Measurements from ENCODE around the gene ST3GAL3. TPM values are rescaled to one million over a fixed set of nuclear protein-coding genes. Genes with fewer than 3 reads are reported as not detected.
"Not testable (repeated sequence)": the region's sequence is repeated elsewhere in the genome, so short reads cannot be mapped to it uniquely, and the experiment has no call there.

The ST3GAL3 gene
- total RNA-seq, 1 donor from 2014 or later = 11.2 TPM

DNA sequence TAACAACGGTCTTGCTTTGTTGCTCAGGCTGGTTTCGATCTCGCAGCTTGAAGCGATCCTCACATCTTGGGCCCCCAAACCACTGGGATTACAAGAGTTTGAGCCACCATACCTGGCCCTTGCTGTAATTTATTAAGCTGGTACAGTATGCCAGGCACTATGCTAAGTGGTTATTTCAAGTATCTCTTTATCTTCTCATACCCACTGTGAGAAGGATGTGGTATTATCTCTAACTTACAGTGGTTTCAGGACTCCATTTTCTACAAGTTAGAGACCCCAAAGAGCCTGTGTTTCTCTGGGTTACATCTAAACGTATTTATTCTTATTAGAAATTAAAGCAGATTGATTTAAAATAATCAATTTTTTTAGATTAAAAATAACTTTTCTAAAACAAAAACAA, 8.1 kb upstream of the ST3GAL3 start:
- ATAC-seq = no peak

DNA sequence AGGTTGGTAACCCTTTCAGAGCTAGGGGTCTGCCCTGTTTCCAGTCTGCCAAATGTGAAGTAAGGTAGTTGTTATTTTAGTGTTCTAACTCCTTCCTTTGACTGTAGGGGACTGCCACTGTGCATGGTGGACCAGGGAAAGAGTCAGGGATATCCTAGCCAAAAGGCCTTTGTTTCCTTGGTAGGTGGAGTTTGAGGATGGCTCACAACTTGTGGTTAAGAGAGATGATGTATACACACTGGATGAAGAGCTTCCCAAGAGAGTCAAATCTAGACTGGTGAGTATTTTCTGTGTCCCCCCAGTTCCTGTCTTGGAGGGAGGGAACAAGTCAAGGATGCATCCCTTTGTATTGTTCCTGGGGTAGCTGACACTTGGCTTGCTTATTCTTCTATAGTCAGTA, 3.5 kb upstream of the ST3GAL3 start:
- ATAC-seq (no peak), DNase-seq (ENCODE audit: low spot score) (no peak)

More for the DNA sequence above, 8.1 kb upstream of the ST3GAL3 start:
- no peak for DNase-seq (ENCODE audit: low spot score)

DNA sequence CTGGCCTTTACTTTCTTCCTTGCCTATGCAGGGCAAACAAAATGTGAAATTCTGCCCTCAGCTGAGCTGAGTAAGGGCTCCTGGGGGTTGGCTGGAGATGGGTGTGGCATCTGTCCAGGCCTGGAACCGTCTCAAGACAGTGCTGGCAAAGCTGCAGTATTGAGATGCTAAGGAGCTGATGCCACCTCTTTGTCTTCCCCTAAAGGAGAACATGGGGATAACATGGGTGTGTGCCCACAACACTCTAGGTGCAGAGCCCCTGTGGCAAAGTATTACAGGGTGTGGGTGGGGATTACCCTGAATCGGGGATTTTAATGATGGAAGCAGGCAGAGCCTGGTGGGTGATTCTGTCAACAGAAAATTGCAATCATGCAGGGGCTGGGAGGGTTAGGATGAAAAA, 2.5 kb upstream of the ST3GAL3 start:
- ATAC-seq (no peak), DNase-seq (ENCODE audit: low spot score) (no peak)

DNA sequence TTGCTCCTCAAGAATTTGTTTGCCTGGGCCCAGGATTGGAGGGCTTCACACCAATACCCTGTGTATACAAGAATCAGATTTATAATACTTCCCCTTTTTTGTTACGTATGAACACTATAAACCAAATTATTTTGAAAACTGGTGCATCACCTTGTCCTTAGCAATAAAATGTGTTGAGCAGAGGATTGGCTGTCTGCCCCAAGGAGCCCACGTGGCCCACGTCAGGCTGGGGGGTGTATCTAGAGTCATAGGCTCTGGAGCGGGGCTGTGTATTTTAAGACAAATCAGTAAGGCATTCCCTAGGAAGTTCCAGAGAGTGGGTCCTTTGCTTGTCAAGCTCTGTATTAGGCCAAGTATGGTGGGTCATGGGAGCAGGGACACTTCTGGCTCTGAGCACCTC, 2.0 kb upstream of the ST3GAL3 start:
- DNase-seq (ENCODE audit: low spot score) (no peak), ATAC-seq (no peak)

DNA sequence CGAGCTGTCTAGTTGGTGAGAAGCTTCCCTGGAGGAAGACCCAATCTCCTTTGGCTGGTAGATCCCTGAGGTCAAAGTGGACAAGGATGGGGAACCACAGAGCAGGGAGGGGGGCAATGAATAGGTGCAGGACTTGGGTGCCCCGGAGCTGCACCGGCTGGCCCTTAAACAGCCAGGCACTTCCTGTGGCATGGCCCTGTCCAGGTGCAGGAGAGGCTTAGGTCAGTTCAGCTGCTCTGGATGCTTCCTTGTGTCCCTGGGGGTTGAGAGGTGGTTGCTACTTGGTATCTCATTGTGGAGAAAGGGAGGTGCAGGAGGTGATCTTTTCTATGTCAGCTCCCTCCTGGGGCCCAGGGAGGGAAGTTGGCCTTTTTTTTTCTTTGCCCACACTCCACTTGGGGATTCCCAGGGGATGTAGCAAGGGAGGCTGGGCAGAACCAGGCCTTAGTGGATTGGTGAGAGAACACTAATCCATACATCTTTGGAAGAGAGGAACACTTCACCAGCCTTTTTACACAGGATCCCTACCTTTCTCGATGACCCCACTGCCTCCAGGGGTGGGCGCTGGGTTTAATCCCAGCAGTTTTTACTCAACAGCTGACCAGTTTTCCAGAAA, 1.2 kb upstream of the ST3GAL3 start:
- ATAC-seq (no peak), DNase-seq (ENCODE audit: low spot score) (no peak)

DNA sequence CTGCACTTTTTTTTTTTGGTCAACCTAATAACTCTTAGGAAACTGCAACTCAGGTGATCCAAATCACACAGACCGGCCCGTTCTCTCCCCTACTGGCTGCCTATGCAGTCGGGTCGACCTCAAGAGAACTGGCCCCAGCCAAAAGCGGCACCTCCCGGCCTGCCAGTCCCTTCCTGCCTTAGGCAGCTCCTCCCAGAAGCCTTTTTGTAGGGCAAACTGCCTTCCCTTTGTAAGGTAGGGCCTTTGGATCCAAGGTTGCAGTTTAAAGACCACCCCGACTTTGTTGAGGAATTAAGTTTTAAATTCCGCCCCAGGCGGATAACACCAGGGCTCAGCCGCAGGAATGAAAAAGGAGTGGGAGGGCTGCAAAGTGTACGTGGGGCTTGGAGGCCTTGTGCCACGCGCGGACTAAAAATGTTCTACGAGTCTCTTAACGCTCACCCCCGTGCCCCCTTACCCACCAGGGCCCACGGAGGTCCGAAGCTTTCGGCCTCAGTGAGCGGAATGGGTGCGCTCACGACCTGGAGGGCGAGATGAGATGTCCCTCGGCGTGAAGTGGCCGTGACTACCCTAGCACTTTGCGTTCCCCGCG, 642 bp upstream of the ST3GAL3 start:
- no peak for DNase-seq (ENCODE audit: low spot score)
- peak; percentile 45 for ATAC-seq

DNA sequence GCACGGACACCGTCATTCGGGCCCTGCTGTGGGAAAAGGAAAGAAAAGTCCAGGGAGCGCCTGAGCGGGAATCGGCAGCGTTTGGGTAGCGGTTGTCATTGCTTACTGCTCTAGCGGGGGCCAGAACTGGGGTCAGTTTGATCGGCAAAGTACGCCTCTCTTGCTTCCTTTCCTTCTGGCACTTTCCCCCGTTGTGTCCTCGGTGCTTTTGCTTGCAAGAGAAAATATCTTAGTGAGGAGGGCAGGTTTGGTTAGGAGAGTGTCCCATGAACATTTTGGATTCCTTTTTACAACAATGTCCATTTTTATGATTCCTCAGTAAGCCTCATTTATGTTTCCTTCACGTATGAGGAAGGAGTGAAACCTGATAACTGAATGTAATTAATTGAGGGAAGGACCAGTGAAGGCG, 670 bp downstream of the ST3GAL3 start:
- DNase-seq (ENCODE audit: low spot score) = no peak
- no peak for ATAC-seq

DNA sequence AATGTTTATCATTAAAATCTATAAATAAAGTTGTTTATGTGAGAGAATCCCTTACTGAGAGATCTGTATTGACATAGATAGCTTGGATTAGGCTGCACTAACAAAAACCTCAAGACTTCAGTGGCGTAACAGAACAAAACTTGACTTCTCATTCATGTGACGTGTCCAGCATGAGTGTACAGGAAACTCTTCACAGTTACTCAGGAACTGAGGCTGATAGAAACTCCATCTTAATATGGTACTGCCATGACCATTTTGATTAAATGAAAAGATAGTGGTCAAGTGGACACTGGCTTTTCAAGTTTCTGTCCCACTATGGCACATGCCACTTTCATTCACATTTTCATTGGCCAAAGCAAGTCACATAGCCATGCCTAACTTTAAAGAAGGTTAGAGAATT, 3.7 kb downstream of the ST3GAL3 start:
- ATAC-seq = no peak
- no peak for DNase-seq (ENCODE audit: low spot score)

DNA sequence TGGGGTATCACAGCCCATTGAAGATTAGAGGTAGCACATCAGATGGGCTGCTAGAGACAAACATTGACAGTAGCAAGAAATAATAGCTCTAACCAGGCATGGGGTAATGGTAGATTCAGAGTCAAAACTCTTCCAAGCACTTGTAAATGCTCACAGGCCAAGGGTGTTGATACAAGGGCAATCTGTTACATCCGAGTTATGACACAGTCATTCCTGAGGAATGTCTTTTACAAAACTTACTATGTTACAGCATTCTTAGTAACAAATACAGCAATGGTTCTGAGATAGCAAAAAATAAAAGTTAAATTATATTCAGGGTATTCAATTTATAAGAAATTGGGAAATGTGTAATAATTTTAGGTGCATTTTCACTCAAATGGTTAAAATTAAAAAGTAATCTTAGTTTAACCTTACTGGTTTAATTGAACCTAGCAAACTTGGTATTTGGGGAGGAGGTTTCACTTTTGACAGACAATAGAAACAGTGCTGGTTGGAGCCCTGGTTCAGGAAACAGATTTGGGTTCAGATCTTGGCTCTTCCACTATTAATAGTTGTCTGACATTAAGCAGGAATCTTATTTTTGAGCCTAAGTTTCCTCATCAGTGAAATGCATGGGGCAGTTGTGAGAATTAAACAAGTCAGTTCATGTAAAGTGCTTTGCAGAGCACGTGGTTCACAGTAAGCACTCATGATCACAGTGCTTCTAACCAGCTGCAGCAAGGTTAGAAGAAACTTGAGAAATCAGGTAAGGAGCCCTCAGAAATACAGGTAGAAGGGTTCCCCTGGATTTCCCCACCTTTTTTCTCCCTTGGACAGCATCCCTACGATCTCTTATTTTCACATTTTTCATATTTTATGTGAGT, 4.4 kb downstream of the ST3GAL3 start:
- no peak for ATAC-seq
- no peak for DNase-seq (ENCODE audit: low spot score)

DNA sequence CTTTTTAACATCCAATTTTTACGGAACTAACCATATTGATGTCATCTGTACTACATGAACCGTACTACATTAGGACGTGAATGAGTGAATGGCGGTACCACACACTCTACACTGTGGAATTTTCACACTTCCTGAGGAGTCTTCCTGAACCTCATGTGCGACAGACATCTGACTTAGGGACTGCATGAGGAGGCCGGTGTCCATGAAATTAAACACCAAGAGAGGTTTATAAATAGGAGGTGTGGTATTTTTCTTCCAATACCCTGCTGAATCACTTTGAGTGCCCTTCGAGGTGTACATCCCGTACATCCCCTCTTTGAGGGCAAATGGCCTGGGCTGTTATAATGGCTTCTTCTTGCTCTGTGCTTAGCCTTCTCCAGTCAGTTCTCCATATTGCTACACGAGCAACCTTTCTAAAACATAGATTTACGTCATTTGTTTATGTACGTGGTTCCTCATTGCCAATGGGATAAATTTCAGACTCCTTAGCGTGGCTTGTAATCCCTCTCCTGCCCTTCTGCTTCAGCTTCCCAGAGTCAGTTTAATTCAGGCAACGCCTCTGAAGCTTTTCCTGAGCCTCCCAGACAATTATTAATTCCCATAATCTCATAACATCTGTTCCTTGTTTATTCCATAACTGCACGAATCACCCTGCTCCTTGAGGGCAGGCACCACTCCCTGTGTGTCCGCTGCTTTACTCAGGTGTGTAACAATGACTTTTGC, 9.4 kb downstream of the ST3GAL3 start:
- ATAC-seq = no peak

DNA sequence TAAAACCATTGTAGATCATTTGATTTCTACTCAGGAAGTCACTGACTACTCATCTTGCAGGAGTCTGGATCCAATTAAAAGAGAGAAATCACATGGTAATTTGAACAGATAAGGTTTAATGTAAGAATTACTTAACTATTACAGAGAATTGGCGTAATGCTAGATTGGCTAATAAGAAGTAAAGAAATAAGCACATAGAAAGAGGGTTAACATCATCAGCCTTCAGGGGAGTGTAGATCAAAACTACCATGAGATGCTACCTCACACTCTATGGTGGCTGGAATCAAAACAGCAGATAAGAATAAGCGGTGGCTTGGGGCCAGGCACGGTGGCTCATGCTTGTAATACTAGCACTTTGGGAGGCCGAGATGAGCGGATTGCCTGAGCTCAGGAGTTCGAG, 11.7 kb downstream of the ST3GAL3 start:
- ATAC-seq = no peak
- no peak for DNase-seq (ENCODE audit: low spot score)

More for the DNA sequence above, 9.4 kb downstream of the ST3GAL3 start:
- DNase-seq (ENCODE audit: low spot score) = no peak

DNA sequence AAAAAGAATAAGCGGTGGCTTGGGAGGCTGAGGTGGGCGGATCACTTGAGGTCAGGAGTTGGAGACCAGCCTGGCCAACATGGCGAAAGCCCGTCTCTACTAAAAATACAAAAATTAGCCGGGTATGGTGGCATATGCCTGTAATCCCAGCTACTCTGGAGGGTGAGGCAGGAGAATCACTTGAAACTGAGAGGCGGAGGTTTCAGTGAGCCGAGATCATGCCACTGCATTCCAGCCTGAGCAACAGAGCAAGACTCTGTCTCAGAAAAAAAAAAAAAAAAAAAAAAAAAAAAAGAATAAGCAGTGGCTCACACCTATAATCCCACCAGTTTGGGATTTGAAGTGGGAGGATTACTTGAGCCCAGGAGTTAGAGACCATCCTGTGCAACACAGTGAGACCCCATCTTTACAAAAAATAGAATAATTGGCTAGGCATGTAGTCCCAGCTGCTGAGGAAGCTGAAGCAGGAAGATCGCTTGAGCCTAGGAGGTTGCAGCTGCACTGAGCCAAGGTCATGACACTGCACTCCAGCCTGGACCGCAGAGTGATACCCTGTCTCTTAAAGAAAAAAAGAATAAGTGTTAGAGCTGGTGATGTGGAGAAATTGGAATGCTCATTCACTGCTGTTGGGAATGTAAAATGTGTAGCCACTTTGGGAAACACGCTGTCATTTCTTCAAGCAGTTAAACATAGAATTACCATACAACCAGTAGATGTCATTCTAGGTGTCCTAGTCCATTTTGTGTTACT, 12.5 kb downstream of the ST3GAL3 start:
- DNase-seq (ENCODE audit: low spot score); ATAC-seq: not testable (repeated sequence)

DNA sequence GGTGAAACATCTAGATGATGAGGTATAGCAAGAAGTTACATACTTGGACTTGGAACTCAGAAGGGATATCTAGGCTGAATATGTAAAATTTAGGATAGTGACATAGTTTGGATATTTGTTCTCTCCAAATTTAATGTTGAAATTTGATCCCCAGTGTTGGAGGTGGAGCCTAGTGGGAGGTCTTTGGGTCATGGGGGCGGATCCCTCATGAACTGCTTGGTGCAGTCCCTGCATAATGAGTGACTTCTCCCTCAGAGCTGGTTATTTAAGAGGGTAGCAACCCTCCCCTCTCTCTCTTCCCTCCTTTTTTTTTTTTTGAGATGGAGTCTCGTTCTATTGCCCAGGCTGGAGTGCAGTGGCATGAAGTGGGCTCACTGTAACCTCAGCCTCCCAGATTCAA, 15.5 kb downstream of the ST3GAL3 start:
- DNase-seq (ENCODE audit: low spot score) (no peak), ATAC-seq (no peak)

DNA sequence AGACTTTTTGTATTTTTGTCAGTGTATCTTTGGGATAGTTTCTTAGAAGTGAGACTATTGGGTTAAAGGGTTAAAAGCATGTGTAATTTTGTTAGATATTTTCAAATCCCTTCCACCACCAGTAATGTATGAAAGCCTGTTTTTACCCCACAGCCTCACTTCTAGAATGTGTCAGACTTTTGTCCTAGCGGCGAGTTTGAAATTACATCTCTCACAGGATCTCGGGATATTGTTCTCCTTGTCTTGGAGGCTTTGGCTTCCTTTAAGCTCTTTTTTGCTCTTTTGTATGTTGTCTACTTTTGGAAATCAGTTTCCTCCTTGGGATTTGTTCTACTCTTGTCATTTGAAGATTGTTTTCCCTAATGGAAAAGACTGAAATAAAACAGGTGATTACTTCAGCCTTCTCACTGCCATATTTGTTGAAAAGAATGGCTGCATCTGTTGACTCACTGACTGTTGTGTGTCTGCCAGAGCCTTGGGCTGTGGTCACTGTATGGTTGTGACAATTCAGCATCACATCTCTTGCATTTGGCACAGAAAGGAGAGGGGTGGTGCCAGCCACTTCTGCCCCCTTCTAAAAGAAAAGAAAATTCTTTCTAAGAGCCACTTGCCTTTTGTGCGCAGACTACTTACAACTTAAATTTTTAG, 22.6 kb downstream of the ST3GAL3 start:
- DNase-seq (ENCODE audit: low spot score) (no peak), ATAC-seq (no peak)

DNA sequence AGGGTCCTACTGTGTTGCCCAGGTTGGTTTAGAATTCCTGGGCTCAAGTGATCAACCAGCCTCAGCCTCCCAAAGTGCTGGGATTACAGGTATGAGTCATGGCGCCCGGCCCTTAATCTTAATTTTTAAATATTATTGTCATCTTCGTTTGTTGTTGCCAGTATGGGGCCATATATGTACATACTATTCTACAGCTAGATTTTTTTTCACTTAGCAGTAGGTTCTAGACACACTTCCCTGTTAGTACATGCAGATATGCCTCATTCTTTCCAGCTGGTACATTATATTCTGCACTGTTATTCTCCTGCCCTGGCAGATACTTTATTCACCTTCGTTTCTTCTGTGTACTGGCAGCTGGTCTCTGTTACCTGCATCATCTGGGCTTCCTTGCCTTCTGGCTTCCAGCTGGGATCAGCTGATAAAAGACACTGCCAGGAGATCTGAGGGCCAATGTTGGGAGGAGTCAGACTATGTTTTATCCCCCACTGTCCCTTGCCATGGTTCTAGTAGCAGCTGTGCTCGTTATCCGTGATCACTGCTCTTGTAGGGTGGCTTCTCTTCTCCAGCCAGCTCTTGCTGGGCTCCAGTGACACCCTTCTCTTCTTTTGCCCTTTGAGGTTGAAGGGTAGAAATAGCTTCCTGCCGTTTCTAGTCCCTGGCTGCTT, 24.7 kb downstream of the ST3GAL3 start:
- peak; percentile 25 for ATAC-seq
- no peak for DNase-seq (ENCODE audit: low spot score)

DNA sequence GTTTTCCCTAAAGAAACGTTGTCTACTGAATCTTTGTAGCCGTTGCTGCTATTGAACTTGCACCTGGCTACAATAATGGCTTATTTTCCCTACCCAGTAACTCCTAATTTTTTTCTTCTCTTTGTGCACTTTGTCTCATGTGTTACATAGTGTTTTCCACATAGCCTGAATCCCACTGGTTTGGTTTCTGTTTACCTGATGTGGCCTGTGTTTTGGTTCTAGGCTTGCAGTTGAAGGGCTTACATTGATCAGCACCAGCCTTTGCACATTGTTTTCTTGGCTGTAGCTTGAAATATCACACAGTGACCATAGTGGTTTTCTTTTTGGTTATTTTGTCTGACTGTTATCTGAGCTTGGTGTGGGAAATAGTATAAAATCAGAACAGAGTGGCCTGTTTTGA, 29.5 kb downstream of the ST3GAL3 start:
- no peak for DNase-seq (ENCODE audit: low spot score)
- ATAC-seq = peak; percentile 72

DNA sequence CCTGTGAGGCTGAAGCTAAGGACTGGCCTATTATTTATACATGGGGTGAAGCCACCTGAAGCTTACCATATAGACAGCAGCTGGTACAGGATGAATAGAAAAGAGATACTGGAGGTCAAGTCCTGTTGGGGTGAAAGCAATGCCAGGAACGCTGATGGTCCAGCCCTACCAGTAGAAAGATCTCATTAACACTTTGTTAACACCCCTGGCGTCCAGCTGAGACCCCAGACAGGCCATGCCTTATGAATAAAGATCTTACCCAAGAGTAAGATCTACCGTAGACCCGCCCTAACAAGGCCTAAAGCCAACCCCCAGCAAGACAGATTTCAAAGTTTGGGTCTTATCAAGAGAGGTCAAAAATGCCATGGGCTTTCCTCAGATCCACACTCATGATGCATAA, 34.7 kb downstream of the ST3GAL3 start:
- ATAC-seq (no peak), DNase-seq (ENCODE audit: low spot score) (no peak)

DNA sequence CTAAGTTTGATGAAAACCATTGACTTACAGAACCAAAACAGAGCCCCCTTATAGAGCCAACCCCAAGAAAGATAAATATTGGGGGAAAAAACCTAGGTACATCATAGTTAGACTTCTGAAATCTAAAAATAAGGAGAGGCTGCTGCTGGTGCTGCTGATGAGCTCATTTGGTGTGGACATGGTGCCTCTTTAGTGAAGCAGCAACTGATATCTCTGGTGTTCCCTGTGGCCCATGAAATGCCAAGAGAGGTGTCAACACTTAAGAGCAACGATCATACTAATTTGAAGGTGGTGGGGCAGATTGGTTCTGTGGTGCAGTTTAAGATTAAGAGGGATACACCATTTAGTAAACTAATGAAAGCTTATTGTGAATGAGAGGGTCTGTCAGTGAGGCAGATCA, 35.9 kb downstream of the ST3GAL3 start:
- no peak for ATAC-seq
- DNase-seq (ENCODE audit: low spot score) = no peak

DNA sequence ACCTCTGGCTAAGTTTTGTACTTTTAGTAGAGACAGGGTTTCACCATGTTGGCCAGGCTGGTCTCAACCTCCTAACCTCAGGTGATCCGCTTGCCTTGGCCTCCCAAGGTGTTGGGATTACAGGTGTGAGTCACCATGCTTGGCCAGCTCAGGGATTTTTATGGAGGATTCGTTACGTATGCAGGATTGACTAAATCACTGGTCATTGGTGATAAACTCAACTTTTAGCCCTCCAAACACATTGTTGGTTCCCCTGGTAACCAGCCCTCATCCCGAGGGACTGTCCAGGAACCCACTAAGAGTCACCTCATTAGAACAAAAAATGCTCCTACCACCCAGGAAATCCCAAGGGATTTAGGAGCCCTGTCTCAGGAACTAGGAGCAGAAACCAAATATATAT, 40.4 kb downstream of the ST3GAL3 start:
- ATAC-seq (no peak), DNase-seq (ENCODE audit: low spot score) (no peak)

DNA sequence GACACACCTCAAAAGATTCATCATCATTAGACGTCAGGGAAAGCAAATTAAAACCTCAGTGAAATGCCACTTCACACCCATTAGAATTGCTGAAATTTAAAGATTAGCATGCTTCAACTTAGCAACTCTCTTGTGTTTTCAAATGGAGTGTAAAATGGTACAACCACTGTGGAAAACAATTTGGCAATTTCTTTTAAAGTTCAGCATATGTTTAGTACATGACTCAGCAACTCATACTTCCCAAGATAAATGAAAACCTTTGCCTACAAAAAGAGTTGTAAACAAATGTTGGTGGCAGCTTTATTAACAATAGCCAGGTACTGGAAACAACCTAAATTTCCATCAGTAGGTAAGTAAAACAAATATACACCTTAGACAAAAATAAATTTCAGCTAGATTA, 42.7 kb downstream of the ST3GAL3 start:
- DNase-seq (ENCODE audit: low spot score) = no peak
- no peak for ATAC-seq
